Skeletal muscle cell (primary cell): Measurements from ENCODE around the gene FBXL7.

ENCODE experiments used
- DNase-seq: peaks from one replicate; pipeline ENCODE4 v3.0.0-alpha.2; 2010; ENCODE audit warnings: low read depth
- H3K4me3 ChIP-seq: 2 replicates; pipeline ENCODE4 v1.5.1; 2011; ENCODE audit warnings: low read depth, mild to moderate bottlenecking, control low read depth, low read length, moderate library complexity

Gene FBXL7

DNA sequence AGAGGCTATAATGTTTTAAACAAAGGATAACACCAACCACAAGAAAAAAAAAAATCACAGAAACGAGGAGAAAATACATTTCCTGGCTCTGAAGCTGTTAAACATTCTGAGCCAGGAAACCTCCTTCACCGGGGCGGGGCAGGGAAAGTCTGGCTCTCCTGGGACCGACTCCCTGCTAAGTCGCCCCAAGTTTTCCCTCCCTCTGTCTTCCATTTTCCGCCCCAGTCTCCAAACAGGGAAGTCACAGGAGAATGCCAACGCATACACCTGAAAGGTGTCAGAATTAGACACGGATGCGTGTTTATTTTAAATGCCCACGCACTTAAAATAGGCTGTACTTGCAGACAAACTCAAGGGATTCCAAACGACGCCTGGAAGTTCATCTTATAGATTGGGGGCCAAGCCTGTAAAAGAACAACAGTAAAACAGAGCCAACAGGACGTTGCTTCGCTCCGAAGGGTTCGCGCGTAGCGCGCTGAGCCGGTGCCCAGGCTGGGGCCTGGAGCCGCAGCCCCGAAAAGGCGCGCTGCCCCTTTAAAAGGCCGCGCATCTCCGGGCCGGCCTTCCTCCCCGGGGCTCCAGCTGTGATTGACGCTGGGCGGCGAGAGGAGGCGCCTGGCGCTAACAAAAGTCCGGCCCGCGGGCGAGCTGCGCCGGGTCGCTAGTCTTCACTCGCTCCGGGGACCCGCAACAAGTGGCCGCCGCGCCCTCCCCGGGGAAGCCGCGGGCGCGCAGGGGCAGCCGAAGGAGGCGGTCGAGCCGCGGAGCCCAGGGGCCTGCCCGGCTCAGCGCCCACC lies at the start of gene FBXL7:
TSS of gene FBXL7 (plus strand) at position 653 of the 797 bp plus-strand sequence.
- peak; percentile 42 for DNase-seq
- peak within 1 kb of the TSS; percentile 90 for H3K4me3 ChIP-seq

DNA sequence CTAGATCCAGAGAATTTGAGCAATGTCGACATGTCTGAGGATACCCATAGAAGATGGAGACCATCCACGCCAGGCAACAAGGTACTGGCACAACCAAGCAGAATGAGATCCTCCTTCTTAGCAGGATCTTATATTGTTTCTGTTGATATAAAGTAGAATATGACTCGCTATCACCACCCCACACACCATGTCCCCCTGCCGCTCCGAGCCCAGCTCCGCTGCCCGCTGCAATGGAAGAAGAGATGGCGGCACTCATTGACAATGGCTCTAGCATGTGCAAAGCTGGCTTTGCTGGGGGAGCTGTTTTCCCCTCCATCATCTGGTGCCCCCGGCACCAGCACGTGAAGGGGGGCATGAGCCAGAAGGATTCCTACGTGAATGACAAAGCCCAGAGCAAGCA lies 49.5 kb upstream of the FBXL7 start:
- no peak overlapping the region for H3K4me3 ChIP-seq
- no peak for DNase-seq

DNA sequence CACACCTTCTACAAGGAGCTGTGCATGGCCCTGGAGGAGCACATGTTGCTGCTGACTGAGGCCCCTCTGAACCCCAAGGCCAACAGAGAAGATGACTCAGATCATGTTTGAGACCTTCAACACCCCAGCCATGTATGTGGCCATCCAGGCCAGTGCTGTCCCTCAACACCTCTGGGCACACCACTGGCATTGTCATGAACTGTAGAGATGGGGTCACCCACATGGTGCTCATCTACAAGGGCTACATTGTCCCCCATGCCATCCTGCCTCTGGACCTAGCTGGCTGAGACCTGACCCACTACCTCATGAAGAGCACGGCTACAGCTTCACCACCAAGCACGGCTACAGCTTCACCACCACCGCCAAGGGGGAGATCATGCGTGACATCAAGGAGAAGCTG lies 49.0 kb upstream of the FBXL7 start:
- no peak for DNase-seq
- H3K4me3 ChIP-seq, result no peak overlapping the region

DNA sequence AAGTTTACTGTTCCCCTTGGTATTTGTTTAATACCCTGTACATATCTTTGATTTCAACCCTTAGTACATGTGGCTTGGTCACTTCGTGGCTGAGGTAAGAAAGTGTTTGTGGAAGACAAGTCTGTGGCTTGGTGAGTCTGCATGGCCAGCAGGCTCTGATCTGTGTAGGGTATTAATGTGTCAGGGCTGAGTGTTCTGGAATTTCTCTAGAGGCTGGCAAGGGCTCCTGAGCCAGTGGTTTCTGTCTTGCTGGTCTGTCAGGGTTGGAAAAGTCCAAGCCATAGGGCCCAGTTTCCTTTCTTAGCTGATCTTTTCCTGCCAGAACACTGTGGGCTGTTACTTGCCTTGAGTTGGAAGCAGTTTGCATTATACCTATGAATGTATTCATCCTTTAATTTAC lies 48.0 kb upstream of the FBXL7 start:
- no peak overlapping the region for H3K4me3 ChIP-seq
- DNase-seq, result no peak

DNA sequence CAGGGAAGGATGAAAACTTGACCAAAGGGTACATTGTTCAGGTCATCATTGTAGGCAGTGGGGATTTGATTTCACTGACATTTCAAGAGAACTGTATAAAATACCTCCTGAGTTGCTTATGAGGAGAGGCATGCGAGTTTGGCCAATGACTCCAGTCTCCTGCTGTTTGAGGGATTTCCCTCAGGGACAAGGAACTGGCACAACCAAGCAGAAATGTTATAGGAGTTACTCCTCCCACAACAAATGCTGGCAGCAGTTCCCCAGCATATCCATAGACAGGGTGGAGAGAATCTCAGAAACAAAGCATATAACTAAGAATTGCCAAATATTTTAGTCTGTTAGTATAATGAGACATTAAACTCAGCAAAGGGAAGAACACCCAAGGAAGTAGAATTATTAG lies 47.2 kb upstream of the FBXL7 start:
- H3K4me3 ChIP-seq, result no peak overlapping the region
- DNase-seq, result peak; percentile 4

DNA sequence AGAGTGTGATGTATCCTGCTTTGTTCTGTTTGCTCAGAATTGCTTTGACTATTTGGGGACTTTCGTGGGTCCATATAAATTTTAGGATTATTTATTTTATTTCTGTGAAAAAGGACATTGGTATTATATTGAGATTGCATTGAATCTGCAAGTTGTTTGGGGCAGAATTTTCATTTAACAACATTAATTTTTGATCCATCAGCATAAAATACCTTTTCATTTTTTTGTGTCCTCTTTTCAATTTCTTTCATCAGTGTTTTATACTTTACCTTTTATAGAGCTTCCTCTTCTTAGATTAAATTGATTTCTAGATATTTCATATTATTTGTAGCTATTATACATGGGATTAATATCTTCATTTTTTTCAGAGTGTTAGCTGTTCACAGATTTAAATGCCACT lies 40.8 kb upstream of the FBXL7 start:
- no peak overlapping the region for H3K4me3 ChIP-seq
- DNase-seq, result no peak

DNA sequence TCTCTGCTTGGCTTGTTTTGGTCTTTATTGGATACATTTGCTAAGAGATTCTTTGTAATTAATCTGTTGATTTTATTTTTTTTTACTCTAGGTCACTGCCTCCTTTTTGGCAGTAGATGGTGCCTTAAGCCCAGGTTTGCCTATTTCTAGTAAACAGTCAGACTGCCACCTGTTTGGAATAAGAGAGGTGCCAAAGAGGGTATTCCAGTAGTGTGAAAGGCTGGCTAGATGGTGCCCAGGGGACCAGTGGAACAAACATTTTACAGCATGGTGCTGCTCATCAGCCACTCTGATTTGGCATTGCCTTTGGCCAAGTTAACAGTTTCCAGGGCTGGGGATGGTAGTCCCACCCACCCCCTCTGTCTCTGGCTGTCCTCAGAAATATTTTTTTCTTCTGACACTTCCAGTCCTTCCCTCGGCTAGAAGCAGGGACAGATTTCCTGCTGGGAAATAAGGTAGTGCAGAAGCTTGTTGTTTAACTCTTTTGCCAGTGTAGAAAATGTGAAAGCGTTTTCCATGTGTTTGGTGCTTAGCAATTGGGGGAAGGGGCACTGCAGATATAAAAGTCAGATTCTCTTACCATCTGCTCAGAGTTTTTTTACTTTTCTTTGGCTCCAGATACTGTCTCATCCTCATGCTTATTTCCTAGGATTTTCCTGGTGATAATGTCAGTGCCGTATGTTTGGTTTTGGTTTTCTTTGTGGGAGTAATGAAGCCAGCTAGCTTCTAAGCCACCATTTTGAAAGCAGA lies 36.6 kb upstream of the FBXL7 start:
- DNase-seq, result peak; percentile 2

DNA sequence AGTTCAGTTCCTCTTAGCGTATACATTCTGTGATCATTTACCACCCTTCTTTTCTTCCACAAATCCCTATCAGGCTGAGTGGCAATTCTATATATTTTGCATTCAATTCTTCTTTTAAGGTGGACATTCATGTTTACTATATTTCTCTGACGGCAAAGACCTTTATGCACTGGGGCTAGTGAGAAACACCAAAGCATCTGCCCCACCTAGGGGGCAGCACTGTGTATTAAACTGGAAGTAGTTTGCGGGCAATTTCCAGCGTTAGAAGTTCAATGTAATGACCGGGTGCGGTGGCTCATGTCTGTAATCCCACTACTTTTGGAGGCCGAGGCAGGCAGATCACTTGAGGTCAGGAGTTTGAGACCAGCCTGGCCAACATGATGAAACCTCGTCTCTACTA lies 27.9 kb upstream of the FBXL7 start:
- no peak overlapping the region for H3K4me3 ChIP-seq
- DNase-seq, result no peak

More for the DNA sequence above, 36.6 kb upstream of the FBXL7 start:
- H3K4me3 ChIP-seq, result no peak overlapping the region

DNA sequence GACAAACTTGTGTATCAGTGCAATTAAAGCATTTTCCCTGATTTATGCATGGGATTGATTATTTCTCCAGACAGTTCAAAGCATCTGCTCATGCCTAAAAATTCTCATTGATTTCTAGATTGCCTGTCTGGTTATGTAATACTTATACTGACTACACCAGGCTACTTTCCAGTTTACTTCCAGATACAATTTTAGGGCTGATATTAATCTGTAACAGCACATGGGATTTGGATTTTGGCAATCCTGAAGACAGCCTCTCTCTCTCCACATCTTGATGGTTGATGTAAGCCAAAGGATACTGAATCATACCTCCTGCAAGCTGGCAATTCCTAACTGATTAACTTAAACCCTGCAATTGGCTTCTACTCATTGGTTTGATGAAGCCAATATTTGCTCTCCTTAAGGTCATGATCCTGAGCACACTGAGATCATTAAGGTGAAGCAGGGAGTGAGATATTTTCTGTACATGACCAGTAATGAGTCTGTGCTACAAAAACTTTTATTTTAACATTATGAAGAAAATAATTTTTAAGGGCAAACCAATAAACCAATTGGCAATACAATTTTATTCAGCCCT lies 25.7 kb upstream of the FBXL7 start:
- no peak overlapping the region for H3K4me3 ChIP-seq

DNA sequence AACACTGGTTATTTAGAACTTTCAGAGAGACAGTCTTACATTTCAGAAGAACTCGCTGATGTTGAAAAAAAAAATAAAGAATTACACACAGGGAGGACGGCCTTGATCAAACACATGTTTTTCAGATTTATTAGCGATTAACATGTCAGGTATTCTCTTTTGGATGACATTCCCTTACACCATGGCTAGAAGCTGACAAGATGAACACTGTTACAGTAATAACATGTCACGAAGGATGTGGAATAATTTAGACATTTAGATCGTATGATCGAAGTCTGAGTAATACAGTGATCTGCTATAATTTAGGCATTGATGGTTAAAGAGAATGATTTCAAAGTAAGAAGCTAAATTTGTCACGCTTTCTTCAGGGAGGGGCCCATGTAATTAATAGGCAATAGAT lies 24.6 kb upstream of the FBXL7 start:
- H3K4me3 ChIP-seq, result no peak overlapping the region
- DNase-seq, result no peak

More for the DNA sequence above, 25.7 kb upstream of the FBXL7 start:
- no peak for DNase-seq

DNA sequence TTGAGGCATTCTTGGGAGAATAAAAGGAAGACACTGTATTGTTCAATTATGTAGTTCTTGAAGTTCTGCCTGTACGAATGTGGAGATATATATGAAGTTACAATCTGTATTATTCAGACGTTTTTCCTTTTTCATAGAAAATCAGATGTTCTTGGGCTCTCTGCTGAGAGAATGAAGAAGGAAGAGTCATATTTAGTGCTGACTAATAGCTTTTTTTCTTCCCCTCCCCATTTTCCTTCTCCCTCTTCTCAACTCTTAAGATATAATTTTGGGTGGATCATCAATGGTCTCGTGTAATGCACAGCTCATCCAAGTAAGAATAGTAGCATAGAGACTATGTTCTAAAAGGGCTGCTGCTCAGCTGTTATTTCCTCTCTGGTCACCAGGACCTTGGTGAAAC lies 23.0 kb upstream of the FBXL7 start:
- no peak for DNase-seq
- H3K4me3 ChIP-seq, result no peak overlapping the region

DNA sequence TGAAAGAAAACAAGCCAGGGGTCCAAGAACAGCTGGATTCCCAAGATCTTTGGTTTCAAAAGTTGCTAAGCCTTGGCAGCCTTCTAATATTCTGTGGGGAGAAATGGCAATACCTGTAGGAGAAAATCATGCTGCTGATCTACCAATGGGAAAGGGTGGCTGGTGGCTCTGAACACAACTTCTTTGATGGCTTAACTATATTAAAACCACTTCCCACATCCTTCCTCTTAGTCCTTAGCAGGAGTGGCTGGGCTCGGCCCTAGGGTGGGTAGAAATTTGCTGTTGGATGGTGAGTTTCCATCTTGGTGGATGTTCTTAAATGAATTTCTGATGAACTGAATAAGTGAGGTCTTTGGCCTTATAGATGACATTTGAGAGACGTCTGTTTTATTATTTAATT lies 19.5 kb upstream of the FBXL7 start:
- no peak for DNase-seq
- H3K4me3 ChIP-seq, result no peak overlapping the region

DNA sequence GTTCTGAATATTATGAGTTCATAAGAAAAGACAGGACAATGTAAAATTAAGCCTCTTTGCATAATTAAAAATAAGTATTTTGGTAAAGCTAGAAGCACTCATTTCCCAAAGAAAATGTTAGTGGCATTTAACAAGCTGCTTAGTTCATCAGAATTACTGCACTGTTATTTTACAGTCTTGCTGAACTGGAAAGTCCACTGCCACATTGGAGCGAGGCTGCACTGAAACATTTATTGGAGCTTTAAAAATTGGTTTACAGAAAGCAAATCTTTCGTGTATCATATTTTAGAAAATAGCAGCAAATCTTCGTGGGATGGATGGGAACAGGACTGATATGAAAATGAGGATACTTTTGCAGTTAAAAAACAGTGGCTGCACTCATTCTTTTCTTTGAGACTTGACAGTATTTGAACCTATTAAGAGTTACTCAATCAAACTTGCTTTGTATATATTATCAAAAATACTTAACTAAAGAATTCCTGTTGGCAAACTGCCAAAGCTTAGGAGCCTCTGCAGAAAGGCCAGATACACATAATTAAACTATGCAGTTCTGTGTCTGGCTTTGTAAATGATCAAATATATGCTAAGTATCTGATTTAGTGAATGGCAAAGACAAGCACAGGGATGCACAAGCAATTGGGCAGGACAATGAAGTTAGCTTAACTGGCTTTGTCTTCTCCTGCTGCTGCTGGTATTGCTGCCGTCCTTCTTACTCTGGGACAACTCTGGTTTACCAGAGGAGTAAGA lies 16.5 kb upstream of the FBXL7 start:
- H3K4me3 ChIP-seq, result no peak overlapping the region
- no peak for DNase-seq

DNA sequence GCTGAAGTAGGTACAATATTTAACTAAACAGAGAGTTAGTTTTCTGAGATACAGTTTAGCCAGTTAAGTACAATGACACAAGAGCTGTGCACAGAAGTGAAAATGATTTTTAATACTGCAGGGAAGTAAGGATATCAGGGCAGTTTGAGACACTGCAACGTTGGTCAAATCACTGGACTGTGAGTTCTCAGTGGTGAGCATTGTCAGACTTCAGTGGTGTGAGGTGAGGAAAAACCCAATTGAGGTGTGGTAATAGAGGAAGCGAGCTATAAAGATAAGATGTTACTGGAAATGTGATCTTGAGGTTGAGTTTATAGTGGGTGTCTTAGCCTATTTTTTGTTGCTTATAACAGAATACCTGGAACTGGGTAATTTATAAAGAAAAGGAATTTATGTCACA lies 12.8 kb upstream of the FBXL7 start:
- H3K4me3 ChIP-seq, result no peak overlapping the region
- DNase-seq, result no peak

DNA sequence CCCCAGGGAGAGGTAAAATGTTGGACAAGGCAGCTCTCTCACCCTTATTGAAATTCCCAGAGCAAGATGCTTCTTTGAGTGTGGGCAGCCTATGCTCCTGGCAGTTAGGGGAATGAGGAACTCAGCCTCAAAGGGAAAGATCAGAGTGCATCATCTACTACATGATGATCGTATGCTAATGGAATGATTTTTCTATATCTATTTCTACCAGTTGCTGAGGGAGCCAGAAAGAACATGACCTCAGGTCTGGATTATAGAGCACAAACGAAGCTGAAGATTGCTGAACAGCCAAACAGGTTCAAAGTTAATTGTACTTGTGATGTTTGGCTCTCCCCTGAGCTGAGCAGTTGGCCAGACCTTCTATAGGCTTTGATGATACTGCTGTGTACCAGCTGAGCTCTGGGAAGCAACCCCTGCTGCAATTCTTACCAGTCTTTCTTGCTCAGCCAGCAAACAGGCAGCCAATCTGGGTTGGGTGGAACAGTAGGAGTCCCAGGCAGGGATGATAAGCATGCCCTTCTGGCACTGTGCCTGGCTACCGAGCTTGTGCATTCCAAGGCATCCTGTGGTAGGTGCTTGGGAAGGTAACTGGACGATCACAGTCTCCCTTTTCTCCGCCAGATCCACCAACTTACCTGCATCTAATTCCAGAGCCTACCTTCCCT lies 10.3 kb upstream of the FBXL7 start:
- DNase-seq, result no peak
- H3K4me3 ChIP-seq, result no peak overlapping the region

DNA sequence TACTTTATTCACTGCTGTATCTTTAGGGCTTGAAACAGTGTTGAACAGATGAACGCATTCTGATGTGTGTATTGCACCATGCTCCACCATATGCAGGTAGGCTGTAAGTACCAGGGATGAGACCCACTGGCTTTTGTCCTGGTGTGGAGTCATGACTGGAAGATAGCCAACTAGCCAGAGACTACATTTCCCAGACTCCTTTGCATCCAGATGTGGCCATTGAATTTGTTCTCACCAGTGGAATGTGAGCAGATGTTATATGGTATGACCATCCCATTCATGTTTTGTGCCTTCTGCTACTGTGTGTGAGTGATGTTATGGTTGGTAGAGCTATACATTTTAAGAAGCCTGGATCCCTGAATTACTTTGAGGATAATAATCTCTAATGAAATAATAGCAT lies 7.4 kb upstream of the FBXL7 start:
- DNase-seq, result no peak
- H3K4me3 ChIP-seq, result no peak overlapping the region

DNA sequence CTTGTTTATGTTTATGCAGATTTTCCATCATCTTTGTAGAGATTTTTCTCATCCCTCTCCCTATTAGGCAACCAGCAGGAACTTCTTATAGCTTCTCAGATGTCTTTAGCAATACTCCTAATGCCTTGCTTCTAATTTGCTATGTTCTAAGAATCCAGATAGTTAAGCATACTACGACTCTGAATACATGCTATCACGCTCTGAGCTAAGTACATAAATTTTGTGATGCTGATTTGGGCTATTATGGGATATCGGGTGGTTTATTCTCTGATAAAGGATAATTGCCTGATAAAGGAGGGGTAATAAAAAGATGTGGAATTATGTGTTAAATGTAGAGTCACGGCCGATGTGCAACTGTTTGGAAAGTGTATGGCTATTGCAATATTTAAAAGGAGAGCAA lies 6.5 kb upstream of the FBXL7 start:
- H3K4me3 ChIP-seq, result no peak overlapping the region

DNA sequence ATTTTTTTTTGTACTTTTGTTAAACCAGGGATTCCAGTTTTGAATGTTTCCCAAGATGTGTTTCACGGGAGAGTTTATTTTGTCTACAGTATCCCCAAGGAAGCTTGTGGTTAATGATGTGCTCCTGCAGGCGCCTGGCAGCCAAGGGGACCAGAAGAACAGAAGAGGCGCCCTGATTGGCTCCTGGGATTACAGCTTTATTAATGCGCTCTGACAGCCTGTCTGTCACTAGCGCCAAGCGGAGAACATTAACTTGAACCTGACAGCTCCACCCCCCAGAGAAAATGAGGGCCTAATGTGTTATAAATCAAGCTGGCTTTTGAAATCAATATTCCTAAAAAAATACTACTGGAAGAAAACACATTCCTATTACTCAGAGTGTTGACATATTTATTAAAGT lies 5.0 kb upstream of the FBXL7 start:
- DNase-seq, result no peak
- no peak overlapping the region for H3K4me3 ChIP-seq

More for the DNA sequence above, 6.5 kb upstream of the FBXL7 start:
- DNase-seq, result no peak

DNA sequence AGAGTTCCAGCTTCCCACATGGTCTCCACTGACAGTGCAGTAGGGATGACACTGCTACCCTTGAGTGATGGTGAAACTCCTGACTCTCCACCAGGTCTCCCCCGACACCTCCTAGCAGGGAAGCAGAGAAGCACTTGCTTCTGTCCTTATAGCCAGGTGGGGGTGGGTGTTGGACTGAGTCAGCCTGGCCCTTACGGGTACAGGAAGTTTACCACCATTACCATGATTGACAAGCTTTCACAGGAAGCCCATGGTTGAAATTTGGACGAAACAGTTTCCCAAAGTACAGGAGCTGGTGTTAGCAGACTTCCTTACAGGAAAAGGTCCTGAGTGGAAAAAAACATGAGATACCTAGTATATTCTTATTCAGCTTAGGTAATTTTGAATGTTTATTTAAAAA lies 3.1 kb upstream of the FBXL7 start:
- no peak overlapping the region for H3K4me3 ChIP-seq
- no peak for DNase-seq
